GM19023 (cell line): Measurements from ENCODE around the gene MTUS2.

ENCODE experiments used
- ATAC-seq: cut with Tn5 transposase; IDR thresholded peaks from one replicate; pipeline ENCODE4 v1.9.1; 2021; ENCODE audit warnings: mild to moderate bottlenecking, moderate library complexity; ENCODE audit not compliant: unreplicated experiment

Gene MTUS2

GRCh38 chr13:29474991-29475390 lies 654.9 kb downstream of the MTUS2 start:
- ATAC-seq: no peak

GRCh38 chr13:29476046-29476445 lies 655.9 kb downstream of the MTUS2 start:
- ATAC-seq: no peak

- no peak for ATAC-seq
Observed at GRCh38 chr13:29479716-29480492, 659.8 kb downstream of the MTUS2 start.

GRCh38 chr13:29480893-29481525 lies 660.9 kb downstream of the MTUS2 start:
- ATAC-seq: no peak

GRCh38 chr13:29481603-29482002 lies 661.5 kb downstream of the MTUS2 start:
- ATAC-seq: no peak

- no peak for ATAC-seq
Observed at GRCh38 chr13:29482504-29482903, 662.4 kb downstream of the MTUS2 start.

- ATAC-seq: no peak
Observed at GRCh38 chr13:29483211-29483610, 663.1 kb downstream of the MTUS2 start.

GRCh38 chr13:29483623-29484022 lies 663.5 kb downstream of the MTUS2 start:
- ATAC-seq: no peak

GRCh38 chr13:29484236-29484635 lies 664.1 kb downstream of the MTUS2 start:
- no peak for ATAC-seq

GRCh38 chr13:29484796-29485195 lies 664.7 kb downstream of the MTUS2 start:
- no peak for ATAC-seq

GRCh38 chr13:29486551-29486950 lies 666.4 kb downstream of the MTUS2 start:
- ATAC-seq: no peak

- no peak for ATAC-seq
Observed at GRCh38 chr13:29487466-29488454, 667.6 kb downstream of the MTUS2 start.

GRCh38 chr13:29489650-29490560 lies 669.8 kb downstream of the MTUS2 start:
- no peak for ATAC-seq

GRCh38 chr13:29490561-29490885 lies 670.4 kb downstream of the MTUS2 start:
- ATAC-seq: no peak

- no peak for ATAC-seq
Observed at GRCh38 chr13:29491248-29491647, 671.1 kb downstream of the MTUS2 start.

GRCh38 chr13:29493796-29494195 lies 673.7 kb downstream of the MTUS2 start:
- no peak for ATAC-seq

GRCh38 chr13:29494520-29494919 lies 674.4 kb downstream of the MTUS2 start:
- no peak for ATAC-seq

GRCh38 chr13:29496241-29496712 lies 676.1 kb downstream of the MTUS2 start:
- ATAC-seq: no peak

GRCh38 chr13:29497137-29497654 lies 677.1 kb downstream of the MTUS2 start:
- no peak for ATAC-seq

GRCh38 chr13:29498426-29499040 lies 678.4 kb downstream of the MTUS2 start:
- ATAC-seq: no peak
